Neural cell (in vitro differentiated cells): ENCODE measurements around the gene ALKBH8. TPM values are rescaled to one million over a fixed set of nuclear protein-coding genes. Genes with fewer than 3 reads are reported as not detected.

Experiments used
- H2AFZ ChIP-seq: fragments of 200-600, 300-800 bp; sonication (generic), shearing (Covaris generic); 2 replicates; pipeline ENCODE4 v1.6.0; 2014; ENCODE audit warnings: low read depth, mild to moderate bottlenecking, antibody characterized with exemption, low read length, moderate library complexity
- H3F3A ChIP-seq: fragments of 200-600 bp; shearing (Covaris generic); 2 replicates; pipeline ENCODE4 v1.6.1; 2016; ENCODE audit warnings: mild to moderate bottlenecking, moderate library complexity, mixed read lengths, antibody characterized with exemption, low read length; ENCODE audit not compliant: insufficient read depth, poor library complexity, severe bottlenecking
- H3K27ac ChIP-seq: fragments of 200-600, 300-800 bp; sonication (generic), shearing (Covaris generic); 2 replicates; pipeline ENCODE4 v1.5.1; 2014; ENCODE audit warnings: mild to moderate bottlenecking, low read length, moderate library complexity
- H3K27me3 ChIP-seq: fragments of 300-800, 200-600 bp; sonication (generic), shearing (Covaris generic); 2 replicates; pipeline ENCODE4 v1.6.0; 2014; ENCODE audit warnings: mild to moderate bottlenecking, low read depth, low read length, moderate library complexity; ENCODE audit not compliant: insufficient read depth
- H3K36me3 ChIP-seq: fragments of 300-800, 200-600 bp; sonication (generic), shearing (Covaris generic); 2 replicates; pipeline ENCODE4 v1.5.1; 2014; ENCODE audit warnings: mild to moderate bottlenecking, antibody characterized with exemption, low read length, moderate library complexity; ENCODE audit not compliant: insufficient read depth
- H3K4me2 ChIP-seq: fragments of 300-800, 200-600 bp; sonication (generic), shearing (Covaris generic); 2 replicates; pipeline ENCODE4 v1.6.0; 2014; ENCODE audit warnings: mild to moderate bottlenecking, low read length
- H3K4me3 ChIP-seq: fragments of 300-800, 200-600 bp; sonication (generic), shearing (Covaris generic); 2 replicates; pipeline ENCODE4 v1.5.1; 2014; ENCODE audit warnings: mild to moderate bottlenecking, low read length, moderate library complexity
- H3K79me2 ChIP-seq: fragments of 200-600 bp; shearing (Covaris generic); replicated peaks from 2 replicates; pipeline ENCODE4 v1.6.0; 2014; ENCODE audit warnings: mild to moderate bottlenecking, low read length, moderate library complexity; ENCODE audit not compliant: insufficient read depth
- H3K9ac ChIP-seq: fragments of 300-800, 200-600 bp; sonication (generic), shearing (Covaris generic); 2 replicates; pipeline ENCODE4 v1.6.1; 2016; ENCODE audit warnings: mild to moderate bottlenecking, low read length, mixed read lengths
- H3K9me2 ChIP-seq: fragments of 200-600 bp; shearing (Covaris generic); 2 replicates; pipeline ENCODE4 v1.6.1; 2016; ENCODE audit warnings: mild to moderate bottlenecking, low read length, mixed read lengths; ENCODE audit not compliant: insufficient read depth
- H3K9me3 ChIP-seq: fragments of 200-600, 300-800 bp; sonication (generic), shearing (Covaris generic); 2 replicates; pipeline ENCODE4 v1.6.1; 2016; ENCODE audit warnings: mild to moderate bottlenecking, mixed run types, low read length, moderate library complexity, mixed read lengths
- H4K20me1 ChIP-seq: fragments of 200-600 bp; shearing (Covaris generic); 2 replicates; pipeline ENCODE4 v1.6.1; 2016; ENCODE audit warnings: mild to moderate bottlenecking, mixed run types; ENCODE audit not compliant: insufficient read depth
- EP300 ChIP-seq: fragments of 450-650 bp; conservative IDR thresholded peaks from 2 replicates; pipeline ENCODE4 v1.6.1; 2014; ENCODE audit warnings: antibody characterized with exemption, mild to moderate bottlenecking, moderate library complexity; ENCODE audit not compliant: poor library complexity, severe bottlenecking
- EZH2 ChIP-seq: fragments of 200-600, 300-800 bp; shearing (Covaris generic), sonication (generic); IDR thresholded peaks from 2 replicates; pipeline ENCODE4 v1.6.1; 2014; ENCODE audit warnings: antibody characterized with exemption, low read length, borderline replicate concordance, mild to moderate bottlenecking; ENCODE audit not compliant: insufficient read depth, poor library complexity, severe bottlenecking
- MXI1 ChIP-seq: fragments of 450-650 bp; conservative IDR thresholded peaks from 2 replicates; pipeline ENCODE4 v1.6.1; 2014; ENCODE audit warnings: antibody characterized with exemption, mild to moderate bottlenecking; ENCODE audit not compliant: poor library complexity, severe bottlenecking
- POLR2AphosphoS5 ChIP-seq: IDR thresholded peaks from 2 replicates; pipeline ENCODE4 v1.6.1; 2012
- RAD21 ChIP-seq: fragments of 450-650 bp; conservative IDR thresholded peaks from 2 replicates; pipeline ENCODE4 v1.6.1; 2014; ENCODE audit warnings: antibody characterized with exemption, mild to moderate bottlenecking, moderate library complexity
- SMC3 ChIP-seq: fragments of 450-650 bp; conservative IDR thresholded peaks from 2 replicates; pipeline ENCODE4 v1.6.1; 2014; ENCODE audit warnings: antibody characterized with exemption, mild to moderate bottlenecking, moderate library complexity; ENCODE audit not compliant: poor library complexity
- TAF1 ChIP-seq: IDR thresholded peaks from 2 replicates; pipeline ENCODE4 v1.6.1; 2012; ENCODE audit warnings: low read depth
- polyA minus RNA-seq: library from RNA; depleted of rRNA, polyadenylated mRNA; stranded (reverse); fragments of >200 nt; gene quantifications from 2 replicates; pipeline ENCODE4 v1.2.3, GENCODE V29; 2014
- polyA plus RNA-seq: library from polyadenylated mRNA; depleted of rRNA; stranded (reverse); fragments of >200 nt; gene quantifications from 2 replicates; pipeline ENCODE4 v1.2.3, GENCODE V29; 2014
- TF ChIP-seq, protein P1 (sequence below): IDR thresholded peaks from 2 replicates; pipeline ENCODE4 v1.6.1; 2012; ENCODE audit warnings: borderline replicate concordance
- TF ChIP-seq, protein P2 (sequence below): fragments of 450-650 bp; IDR thresholded peaks from 2 replicates; pipeline ENCODE4 v1.5.1; 2014; ENCODE audit warnings: antibody characterized with exemption, mild to moderate bottlenecking, moderate library complexity; ENCODE audit not compliant: poor library complexity, severe bottlenecking

Gene ALKBH8, protein sequence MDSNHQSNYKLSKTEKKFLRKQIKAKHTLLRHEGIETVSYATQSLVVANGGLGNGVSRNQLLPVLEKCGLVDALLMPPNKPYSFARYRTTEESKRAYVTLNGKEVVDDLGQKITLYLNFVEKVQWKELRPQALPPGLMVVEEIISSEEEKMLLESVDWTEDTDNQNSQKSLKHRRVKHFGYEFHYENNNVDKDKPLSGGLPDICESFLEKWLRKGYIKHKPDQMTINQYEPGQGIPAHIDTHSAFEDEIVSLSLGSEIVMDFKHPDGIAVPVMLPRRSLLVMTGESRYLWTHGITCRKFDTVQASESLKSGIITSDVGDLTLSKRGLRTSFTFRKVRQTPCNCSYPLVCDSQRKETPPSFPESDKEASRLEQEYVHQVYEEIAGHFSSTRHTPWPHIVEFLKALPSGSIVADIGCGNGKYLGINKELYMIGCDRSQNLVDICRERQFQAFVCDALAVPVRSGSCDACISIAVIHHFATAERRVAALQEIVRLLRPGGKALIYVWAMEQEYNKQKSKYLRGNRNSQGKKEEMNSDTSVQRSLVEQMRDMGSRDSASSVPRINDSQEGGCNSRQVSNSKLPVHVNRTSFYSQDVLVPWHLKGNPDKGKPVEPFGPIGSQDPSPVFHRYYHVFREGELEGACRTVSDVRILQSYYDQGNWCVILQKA
- polyA plus RNA-seq (7.6 and 10.0 TPM in 2 replicates), polyA minus RNA-seq (11.9 and 15.0 TPM in 2 replicates)

DNA sequence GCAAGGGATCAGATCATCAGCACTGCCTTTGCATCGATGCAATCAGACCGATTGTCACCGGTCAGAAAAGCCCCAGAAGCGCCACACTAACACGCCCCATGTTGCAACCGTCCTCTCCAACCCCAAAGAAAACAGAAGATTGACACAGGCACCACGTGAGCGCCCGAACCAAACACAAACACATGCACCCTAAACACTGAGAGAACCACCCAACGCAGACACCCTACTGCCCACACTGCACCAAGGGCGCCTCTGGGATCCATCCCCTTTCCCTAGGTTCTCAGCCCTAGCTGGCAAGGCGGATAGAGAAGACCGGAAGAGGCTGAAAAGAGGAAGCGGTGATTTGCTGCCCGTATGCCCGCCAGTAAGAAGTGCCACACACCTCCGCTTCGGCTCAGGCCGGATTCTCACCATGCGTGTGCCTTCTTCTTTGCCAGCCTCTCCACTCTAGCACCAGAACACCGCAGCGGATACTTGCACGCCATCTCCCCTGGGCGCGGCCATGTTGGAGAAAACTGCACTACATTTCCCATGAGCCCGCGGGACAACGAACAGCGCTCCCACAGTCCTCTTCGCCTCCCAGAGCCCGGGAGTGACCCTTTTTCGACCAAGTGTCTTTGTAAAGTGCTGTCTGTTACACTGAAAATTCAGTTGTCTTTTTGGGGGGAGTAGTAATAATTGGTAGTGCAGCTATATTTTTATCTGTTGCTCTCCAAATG is at the start of gene ALKBH8:
ALKBH8 (minus strand) TSS at position 517 of the 719 bp plus-strand sequence. CDS start 4,842 bp downstream, outside the sequence.
- Histone ChIP-seq H3K36me3 (no peaks in the 10 kb centered on the region), H3K4me3 (peak within 1 kb of the TSS; percentile 87), H3F3A (no peaks in the 10 kb centered on the region), H3K9me3 (no peaks in the 10 kb centered on the region), H2AFZ (peak within 1 kb of the TSS; percentile 90), H3K27ac (peak within 1 kb of the TSS; percentile 68), H4K20me1 (no peaks in the 10 kb centered on the region), H3K27me3 (no peaks in the 10 kb centered on the region), H3K9me2 (no peaks in the 10 kb centered on the region), H3K79me2 (no peaks in the 10 kb centered on the region), H3K4me2 (peak within 1 kb of the TSS; percentile 80), H3K9ac (peak within 1 kb of the TSS; percentile 67)
- TF ChIP-seq MXI1 (peak; percentile 100), TAF1 (peak; percentile 50), EZH2 (no peak), POLR2AphosphoS5 (peak; percentile 61), RAD21 (peak; percentile 21), EP300 (peak; percentile 20), SMC3 (peak; percentile 53)
- TF ChIP-seq, protein P1, sequence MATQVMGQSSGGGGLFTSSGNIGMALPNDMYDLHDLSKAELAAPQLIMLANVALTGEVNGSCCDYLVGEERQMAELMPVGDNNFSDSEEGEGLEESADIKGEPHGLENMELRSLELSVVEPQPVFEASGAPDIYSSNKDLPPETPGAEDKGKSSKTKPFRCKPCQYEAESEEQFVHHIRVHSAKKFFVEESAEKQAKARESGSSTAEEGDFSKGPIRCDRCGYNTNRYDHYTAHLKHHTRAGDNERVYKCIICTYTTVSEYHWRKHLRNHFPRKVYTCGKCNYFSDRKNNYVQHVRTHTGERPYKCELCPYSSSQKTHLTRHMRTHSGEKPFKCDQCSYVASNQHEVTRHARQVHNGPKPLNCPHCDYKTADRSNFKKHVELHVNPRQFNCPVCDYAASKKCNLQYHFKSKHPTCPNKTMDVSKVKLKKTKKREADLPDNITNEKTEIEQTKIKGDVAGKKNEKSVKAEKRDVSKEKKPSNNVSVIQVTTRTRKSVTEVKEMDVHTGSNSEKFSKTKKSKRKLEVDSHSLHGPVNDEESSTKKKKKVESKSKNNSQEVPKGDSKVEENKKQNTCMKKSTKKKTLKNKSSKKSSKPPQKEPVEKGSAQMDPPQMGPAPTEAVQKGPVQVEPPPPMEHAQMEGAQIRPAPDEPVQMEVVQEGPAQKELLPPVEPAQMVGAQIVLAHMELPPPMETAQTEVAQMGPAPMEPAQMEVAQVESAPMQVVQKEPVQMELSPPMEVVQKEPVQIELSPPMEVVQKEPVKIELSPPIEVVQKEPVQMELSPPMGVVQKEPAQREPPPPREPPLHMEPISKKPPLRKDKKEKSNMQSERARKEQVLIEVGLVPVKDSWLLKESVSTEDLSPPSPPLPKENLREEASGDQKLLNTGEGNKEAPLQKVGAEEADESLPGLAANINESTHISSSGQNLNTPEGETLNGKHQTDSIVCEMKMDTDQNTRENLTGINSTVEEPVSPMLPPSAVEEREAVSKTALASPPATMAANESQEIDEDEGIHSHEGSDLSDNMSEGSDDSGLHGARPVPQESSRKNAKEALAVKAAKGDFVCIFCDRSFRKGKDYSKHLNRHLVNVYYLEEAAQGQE: peak; percentile 57
- TF ChIP-seq, protein P2, sequence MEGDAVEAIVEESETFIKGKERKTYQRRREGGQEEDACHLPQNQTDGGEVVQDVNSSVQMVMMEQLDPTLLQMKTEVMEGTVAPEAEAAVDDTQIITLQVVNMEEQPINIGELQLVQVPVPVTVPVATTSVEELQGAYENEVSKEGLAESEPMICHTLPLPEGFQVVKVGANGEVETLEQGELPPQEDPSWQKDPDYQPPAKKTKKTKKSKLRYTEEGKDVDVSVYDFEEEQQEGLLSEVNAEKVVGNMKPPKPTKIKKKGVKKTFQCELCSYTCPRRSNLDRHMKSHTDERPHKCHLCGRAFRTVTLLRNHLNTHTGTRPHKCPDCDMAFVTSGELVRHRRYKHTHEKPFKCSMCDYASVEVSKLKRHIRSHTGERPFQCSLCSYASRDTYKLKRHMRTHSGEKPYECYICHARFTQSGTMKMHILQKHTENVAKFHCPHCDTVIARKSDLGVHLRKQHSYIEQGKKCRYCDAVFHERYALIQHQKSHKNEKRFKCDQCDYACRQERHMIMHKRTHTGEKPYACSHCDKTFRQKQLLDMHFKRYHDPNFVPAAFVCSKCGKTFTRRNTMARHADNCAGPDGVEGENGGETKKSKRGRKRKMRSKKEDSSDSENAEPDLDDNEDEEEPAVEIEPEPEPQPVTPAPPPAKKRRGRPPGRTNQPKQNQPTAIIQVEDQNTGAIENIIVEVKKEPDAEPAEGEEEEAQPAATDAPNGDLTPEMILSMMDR: peak; percentile 28

DNA sequence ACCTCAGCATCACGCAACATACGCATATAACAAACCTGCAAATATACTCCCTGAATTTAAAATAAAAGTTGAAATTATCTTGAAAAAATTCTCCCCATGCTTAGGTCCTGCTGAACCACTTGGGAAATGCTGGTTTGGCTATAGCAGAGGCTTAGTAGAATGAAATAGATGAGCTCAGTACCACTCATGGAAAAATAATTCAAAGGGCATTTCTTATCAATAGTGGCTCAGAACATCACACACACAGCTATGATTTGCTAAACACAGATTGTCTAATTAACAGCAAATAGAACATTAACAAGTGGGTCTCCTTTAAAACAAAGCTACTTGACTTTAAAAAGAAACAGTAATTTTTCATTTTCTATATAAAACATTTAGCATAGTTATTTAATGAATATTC is 46.9 kb upstream of the ALKBH8 start:
- H3K9ac ChIP-seq: no peak overlapping the region

More for the DNA sequence above, 46.9 kb upstream of the ALKBH8 start:
- H3K9me3 ChIP-seq: no peaks in the 10 kb centered on the region
- H3F3A ChIP-seq: no peaks in the 10 kb centered on the region
- H3K36me3 ChIP-seq: no peaks in the 10 kb centered on the region
- no peak overlapping the region for H3K4me3 ChIP-seq
- no peaks in the 10 kb centered on the region for H3K79me2 ChIP-seq
- H4K20me1 ChIP-seq: no peaks in the 10 kb centered on the region
- TF ChIP-seq SMC3: no peak
- no peak for TF ChIP-seq MXI1
- TF ChIP-seq, protein P1: no peak
- no peak for TF ChIP-seq EZH2
- TF ChIP-seq RAD21: no peak
- no peak for TF ChIP-seq TAF1
- TF ChIP-seq, protein P2: no peak
- no peak for TF ChIP-seq POLR2AphosphoS5
- no peak for TF ChIP-seq EP300
- no peaks in the 10 kb centered on the region for H3K9me2 ChIP-seq
- H3K27me3 ChIP-seq: peaks cover 4% of the 10 kb centered on the region
- no peak overlapping the region for H3K27ac ChIP-seq
- H2AFZ ChIP-seq: no peak overlapping the region
- no peak overlapping the region for H3K4me2 ChIP-seq
